Stomach (tissue), 4 donors: ENCODE results near the gene WWOX.

Source experiments
- CTCF ChIP-seq, 7 experiments: fragments of 450-650 bp in 4 of 7; fragments of 200-600 bp in 3 of 7; sonication (generic) in 3 of 7; IDR thresholded peaks; one replicate each; pipeline ENCODE4 v1.5.1; 2016 to 2019; ENCODE audit warnings: antibody characterized with exemption in 7 of 7, control low read depth in 2 of 7, mild to moderate bottlenecking in 1 of 7
- EP300 ChIP-seq: sonication (generic); formaldehyde crosslinking; IDR thresholded peaks from one replicate; pipeline ENCODE4 v1.6.1; 2017; ENCODE audit warnings: antibody characterized with exemption
- POLR2A ChIP-seq, 4 donors: fragments of 450-650 bp; IDR thresholded peaks; one replicate each; pipeline ENCODE4 v1.6.1; 2016; ENCODE audit warnings: antibody characterized with exemption in 4 of 4, control low read depth in 2 of 4, mild to moderate bottlenecking in 1 of 4, moderate library complexity in 1 of 4
- POLR2AphosphoS5 ChIP-seq, 3 donors: sonication (generic); formaldehyde crosslinking; IDR thresholded peaks; one replicate each; pipeline ENCODE4 v1.6.1; 2016; ENCODE audit warnings: antibody characterized with exemption in 3 of 3

GRCh38 chr16:78607022-78607421 is 507.6 kb downstream of the WWOX start:
- TF ChIP-seq POLR2AphosphoS5 (IDR thresholded peaks at IDR 0.05) (no peak), CTCF (IDR thresholded peaks at IDR 0.05) (no peak), POLR2A (IDR thresholded peaks at IDR 0.05) (no peak), EP300 (no peak)
